Stimulated activated CD4-positive, alpha-beta T cell treated with anti-CD3 and anti-CD28 coated beads, Interleukin-1b, Interleukin-23, amount 100 ng/mL, for 24 hours (primary cell): ENCODE data around the gene MED7.
"Not testable (repeated sequence)": the region's sequence is repeated elsewhere in the genome, so short reads cannot be mapped to it uniquely, and the experiment has no call there.

Experiments
- DNase-seq, 4 experiments: peaks; one replicate each; pipeline ENCODE4 v3.0.0-alpha.2; 2020; ENCODE audit warnings: low read depth in 4 of 4, low spot score in 1 of 4

Gene MED7, protein sequence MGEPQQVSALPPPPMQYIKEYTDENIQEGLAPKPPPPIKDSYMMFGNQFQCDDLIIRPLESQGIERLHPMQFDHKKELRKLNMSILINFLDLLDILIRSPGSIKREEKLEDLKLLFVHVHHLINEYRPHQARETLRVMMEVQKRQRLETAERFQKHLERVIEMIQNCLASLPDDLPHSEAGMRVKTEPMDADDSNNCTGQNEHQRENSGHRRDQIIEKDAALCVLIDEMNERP

DNA sequence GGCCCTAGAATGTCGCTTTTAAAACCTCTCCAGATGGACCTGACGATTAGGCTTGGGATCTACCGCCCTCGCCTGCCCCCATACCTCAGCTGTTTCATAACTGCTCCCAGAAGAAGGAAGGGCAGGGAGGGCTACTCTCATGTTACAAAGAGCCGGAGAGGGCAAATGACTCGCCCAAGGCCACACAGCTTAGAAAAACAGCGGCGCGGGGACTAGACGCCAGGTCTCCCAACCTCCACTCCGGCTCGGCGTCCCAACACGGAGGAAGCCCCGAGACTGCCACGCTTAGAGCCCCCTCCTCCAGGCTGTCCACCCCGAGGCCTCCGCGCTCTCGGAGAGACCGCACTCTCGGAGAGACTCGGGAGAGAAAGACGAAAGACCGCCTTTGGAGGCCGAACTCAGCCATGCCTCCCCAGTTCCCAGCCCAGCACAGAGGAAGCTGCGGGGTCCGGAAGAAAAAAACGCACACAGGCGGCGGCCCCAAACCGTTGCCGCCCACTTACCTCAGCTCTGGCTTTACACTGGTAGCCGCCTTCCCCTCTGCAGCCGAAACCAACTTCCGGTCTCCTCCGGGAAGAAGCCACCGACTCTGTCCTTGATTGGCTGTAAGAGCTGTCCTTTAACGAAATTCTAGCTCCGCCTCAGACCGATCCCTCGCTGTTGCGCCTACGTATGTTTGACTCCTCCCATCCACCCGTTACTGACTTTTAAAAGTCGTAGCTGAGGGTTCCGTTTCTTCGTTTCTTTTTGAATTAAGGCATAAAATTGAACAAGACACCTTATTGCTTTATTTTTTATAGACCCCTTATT, at the start of gene MED7:
Gene MED7 (minus strand): TSS at position 549 of the 810 bp plus-strand sequence. CDS start 3,434 bp downstream, outside the sequence.
- DNase-seq, result peak; percentile 68 to 89 (median 74)

DNA sequence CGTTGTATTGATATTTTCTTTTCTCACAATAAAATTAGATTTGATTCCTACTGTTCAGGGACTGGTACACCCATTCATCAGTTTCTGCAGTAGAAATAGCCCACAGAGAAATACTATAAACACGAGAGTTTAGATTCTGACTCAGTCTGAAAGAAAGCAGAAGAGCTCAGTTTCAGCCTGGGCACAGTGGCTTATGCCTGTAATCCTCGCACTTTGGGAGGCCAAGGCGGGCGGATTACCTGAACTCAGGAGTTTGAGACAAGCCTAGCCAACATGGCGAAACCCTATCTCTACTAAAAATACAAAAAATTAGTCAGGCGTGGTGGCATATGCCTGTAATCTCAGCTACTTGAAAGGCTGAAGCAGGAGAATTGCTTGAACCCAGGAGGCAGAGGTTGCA, 46.6 kb upstream of the MED7 start:
- DNase-seq, result no peak

DNA sequence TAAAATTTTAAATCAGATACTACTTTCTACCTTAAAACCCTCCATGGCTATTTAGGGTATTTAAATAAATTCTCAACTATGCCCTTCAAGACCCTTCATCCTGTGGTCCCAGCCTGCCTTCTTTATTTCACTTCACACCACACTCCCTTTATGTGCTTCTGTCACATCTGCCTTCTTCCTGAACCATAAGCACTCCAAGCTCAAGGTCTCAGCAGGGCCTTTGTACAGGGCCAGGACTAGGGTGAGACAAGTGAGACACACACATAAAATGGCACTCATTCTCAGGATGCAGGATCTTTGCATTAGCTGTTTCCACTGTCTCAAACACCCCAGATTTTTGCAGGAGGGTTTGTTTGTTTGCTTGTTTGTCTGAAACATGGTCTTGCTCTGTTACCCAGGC, 45.6 kb upstream of the MED7 start:
- DNase-seq, result no peak

DNA sequence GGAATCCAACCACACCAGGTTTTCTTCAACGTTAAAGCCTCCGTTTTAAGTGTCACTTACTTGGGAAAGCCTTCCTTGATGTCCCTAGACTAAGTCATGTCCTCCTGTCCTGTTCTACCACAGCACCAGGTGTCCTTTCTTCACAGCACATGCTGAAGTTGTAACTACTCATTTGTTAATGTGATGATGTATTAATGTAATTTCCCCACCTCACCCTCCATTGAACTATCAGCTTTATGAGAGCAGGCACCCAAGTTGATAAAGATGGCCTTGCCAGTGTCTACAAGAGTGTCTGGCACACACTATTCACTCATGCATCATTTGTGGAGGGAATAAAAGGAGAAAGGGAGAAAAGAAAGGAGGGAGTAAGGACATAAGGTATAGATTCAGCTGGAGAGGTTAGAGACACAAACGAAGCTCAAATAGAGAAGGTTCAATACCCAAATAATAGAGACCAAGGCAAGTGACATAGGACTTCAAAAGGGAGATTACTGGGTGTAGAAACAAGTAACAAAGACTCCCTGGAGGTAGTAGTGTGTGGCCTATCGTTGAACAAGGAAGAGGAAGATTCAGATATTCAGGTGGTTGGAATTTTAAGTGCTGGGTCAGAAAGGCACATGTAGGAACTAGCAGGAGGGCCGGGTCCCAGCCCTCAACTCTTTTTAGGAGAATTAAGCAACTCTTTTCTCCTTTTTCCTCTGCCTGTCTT, 44.5 kb upstream of the MED7 start:
- DNase-seq, result no peak

DNA sequence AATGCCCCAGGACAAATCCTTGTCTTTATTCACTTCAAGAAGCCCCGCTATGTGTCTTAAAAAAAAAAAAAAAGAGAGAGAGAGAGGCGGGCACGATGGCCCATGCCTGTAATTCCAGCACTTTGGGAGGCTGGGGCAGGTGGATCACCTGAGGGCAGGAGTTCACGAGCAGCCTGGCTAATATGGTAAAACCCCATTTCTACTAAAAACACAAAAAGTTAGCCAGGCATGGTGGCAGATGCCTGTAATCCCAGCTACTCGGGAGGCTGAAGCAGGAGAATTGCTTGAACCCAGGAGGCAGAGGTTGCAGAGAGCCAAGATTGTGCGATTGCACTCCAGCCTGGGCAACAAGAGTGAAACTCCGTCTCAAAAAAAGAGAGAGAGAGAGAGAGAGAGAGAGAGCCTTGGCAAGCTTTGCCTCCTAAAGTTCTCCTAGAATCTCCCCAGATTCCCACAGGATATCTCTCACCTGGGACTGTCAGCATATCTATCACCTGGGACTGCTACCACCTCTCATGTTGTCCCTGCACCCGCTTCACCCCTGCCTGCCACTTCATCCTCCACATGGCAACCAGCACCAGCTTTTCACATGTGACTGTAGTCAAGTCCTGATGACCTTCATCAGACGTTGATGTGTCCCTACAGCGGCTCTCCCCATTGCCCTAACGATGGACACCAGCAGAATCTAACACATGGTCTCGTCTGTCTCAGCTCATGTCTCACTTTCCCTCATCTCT, 43.8 kb upstream of the MED7 start:
- no peak for DNase-seq

DNA sequence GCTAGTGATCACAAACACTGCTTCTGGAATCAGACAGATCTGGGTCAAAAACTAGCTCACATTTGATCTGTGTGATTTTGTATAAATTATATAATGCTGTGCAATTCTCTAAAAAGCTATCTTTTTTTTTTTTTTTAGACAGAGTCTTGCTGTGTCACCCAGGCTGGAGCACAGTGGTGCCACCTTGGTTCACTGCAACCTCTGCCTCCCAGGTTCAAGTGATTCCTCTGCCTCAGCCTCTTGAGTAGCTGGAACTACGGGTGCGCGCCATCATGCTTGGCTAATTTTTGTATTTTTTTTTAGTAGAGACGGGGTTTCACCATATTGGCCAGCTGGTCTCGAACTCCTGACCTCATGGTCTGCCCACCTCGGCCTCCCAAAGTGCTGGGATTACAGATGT, 42.5 kb upstream of the MED7 start:
- DNase-seq, result not testable (repeated sequence)

DNA sequence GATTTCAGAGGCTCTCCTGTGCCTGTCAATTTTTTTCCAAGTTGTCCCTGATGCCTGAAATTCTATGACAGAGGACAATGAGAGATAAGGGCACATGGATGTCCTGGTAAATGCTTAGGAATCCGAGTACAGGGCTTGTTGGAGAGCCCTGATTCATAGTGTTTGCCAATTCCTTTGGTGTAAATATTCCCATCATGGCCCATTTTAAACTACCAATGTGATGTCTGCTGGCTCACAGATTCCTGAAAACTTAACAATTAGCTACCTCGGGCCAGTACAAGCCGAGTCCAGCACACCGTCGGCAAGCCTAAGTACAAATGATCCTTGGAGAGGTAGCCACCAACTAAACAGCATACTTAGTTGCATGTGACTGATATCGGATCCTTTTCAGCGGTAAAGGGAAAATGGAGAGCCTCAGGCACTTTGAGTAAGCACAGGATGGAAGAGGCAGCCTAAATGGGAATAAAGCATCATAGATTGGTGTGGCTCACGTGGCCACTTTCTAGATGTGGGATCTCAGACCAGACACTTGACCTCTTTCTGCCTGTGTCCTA, 41.5 kb upstream of the MED7 start:
- DNase-seq, result no peak

DNA sequence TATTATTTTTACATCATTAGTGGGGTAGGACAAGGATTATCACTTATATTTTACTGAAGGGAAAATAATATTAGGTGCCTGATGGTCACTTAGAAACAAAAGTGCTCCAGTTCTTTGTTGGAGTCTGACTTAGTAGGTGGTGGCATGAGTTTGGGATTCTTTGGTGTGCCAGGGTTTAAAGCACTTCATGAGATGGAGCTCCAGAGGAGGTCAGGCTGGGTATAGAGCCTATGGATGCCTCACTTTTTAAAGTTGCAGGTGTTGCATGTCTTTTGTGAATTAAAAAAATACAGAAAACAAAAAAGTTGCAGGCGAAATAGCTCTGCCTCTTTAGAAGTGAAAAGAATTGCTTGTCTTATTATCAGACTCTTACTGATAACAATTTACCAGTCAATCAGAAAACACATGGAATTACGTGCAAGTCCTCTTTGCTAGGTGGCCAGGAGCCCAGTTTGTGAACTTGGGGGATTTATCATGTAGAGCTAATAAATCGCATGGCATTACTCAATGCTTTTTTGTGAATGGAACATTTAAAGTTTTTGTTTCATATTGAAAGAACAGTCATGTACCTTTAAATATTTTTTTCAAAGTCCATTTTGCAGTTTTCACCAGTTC, 39.6 kb upstream of the MED7 start:
- DNase-seq, result no peak

DNA sequence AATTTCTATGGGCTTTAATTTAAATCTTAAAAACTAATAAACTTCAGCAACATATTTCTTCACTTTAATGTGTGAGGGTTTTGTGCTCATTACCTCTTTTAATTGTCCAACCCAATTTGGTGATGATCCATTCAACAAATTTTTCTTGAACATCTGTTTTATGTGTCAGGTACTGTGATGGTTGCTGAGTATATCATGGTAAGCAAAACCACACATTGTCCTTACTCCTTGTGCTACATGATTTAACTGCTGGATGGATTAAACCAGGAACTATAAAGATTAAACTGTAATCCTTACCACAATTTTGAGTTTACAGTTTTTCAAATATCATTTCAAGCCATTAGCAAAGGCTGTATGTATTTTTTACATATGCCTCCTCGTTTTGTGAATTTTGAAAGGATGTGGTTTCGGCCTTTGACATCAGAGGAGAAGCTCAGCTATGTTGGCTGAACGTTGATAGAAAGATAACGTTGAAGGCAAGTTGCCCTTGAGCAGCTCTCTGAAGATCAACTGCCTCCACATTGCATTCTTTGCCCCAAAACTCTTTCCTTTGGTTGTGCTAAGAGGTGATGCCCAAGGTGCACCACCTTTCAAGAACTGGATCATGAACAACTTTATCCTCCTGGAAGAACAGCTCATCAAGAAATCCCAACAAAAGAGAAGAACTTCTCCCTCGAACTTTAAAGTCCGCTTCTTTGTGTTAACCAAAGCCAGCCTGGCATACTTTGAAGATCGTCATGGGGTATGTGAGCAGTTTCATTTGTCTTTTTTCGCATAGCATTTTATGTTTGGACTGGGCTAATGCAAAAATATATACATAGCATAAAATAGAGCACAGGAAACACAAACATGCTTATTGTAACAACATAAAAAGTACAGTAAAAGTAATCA, 38.0 kb upstream of the MED7 start, which contains the start of gene ITK:
Gene ITK (plus strand): TSS at position 467 of the 891 bp plus-strand sequence. CDS start 138 bp downstream, at position 605.
- no peak for DNase-seq

DNA sequence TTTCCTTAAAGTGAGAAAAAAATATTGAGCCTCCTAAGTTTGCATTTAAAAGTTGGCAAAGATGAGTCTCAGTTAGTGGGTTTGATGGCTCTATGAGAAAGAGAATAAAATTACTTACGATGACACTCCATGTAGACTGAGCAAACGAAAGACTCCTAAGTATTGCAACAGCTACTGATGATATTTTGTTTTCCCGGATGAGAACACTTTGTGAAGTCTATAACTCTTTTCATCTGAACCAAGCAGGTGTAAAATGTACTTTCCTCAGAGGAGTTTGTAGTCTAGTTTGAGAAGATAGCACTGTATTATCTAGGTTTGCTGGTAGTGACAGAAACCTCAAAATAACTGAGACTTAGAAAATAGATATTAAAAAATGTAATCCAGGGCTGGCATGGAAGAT, 36.3 kb upstream of the MED7 start:
- DNase-seq, result no peak

DNA sequence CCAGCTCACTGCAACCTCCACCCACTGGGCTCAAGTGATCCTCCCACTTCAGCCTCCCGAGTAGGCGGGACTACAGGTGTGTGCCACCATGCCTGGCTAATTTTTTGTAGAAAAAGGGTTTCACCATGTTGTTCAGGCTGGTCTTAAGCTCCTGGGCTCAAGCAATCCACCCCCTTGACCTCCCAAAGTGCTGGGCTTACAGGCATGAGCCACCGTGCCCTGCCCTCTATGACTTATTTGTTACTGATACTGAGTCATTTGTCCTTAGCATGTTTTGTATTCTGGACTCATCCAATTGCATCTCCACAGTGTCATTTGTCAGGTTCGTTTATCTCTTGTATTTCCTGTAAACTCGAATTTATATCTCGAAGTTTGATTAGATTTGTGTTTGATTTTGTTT, 35.3 kb upstream of the MED7 start:
- no peak for DNase-seq

DNA sequence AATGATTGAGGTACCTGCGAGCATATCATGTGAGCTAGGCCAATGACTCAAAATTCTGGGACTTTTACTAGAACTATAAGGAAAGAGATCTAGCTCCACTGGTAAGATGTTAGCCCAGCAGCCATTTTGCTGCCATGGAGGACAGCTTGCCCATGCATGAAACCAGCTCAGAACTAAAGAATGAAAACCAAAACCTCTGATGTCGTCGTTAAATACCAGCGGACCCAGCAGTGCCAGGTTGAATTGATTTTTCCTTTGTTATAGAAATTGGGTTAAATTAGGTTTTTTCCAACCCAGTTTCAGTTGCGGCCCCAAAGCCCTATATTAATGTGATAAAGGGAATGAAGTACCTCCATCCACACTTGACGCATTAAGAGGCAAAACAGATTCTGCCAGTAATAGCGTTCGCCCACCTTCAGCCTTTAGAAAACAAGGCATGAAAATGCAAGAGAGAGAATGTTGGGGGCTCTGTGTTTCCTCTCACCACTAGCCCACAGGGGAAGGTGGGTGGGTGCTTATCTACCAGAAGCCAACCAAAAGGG, 32.5 kb upstream of the MED7 start:
- no peak for DNase-seq

DNA sequence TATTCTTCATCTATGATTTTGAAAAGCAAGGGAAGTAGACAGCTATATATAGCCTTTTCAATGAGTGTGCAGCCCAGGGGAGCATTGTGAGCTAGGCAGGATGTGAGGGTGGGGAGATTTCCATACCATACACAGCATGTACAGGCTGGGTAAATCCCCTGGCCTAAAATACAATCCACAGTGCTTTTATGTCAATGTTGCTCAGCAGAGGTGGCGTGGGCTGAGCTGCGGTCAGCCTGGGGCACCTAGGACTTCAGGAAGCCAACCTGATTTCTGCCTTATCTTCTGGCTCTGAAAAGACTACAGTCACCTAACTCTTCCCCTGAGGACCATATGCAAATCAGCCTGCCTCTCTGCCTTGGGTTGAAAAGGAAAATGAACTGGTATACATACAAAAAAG, 29.7 kb upstream of the MED7 start:
- peak; percentile 57 to 84 (median 66) for DNase-seq

DNA sequence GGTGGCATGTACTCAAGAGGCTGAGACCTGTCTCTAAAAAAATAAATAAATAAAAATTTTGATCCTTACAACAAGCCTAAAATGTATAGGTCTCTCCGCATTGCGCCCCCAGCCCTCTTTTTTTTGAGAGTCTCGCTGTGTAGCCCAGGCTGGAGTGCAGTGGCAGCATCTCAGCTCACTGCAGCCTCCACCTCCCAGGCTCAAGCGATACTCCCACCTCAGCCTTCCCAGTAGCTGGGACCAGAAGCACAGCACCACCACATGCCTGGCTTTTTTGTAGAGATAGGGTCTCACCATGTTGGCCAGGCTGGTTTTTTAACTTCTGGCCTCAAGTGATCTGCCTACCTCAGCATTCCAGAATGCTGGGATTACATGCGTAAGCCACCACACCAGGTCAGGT, 25.6 kb upstream of the MED7 start:
- no peak for DNase-seq

DNA sequence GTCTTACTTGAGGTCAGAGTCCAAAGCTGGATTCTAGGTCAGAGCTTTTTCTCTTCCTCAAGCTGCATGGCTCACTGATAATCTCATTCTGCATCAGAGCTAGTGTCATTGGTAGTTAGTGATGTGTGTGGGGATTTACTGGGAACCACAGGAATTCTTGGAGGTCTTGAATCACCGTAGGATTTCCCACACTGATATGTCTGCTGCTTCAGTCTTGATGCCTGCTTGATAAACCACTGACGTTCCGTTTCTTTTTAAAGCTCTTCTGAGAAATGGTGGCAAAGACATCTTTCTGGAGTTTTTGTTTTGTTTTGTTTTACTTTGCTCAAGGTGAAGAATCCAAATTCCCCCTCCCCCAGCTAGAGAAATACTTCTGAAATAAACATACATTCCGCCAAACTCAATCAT, 24.6 kb upstream of the MED7 start:
- DNase-seq, result no peak

DNA sequence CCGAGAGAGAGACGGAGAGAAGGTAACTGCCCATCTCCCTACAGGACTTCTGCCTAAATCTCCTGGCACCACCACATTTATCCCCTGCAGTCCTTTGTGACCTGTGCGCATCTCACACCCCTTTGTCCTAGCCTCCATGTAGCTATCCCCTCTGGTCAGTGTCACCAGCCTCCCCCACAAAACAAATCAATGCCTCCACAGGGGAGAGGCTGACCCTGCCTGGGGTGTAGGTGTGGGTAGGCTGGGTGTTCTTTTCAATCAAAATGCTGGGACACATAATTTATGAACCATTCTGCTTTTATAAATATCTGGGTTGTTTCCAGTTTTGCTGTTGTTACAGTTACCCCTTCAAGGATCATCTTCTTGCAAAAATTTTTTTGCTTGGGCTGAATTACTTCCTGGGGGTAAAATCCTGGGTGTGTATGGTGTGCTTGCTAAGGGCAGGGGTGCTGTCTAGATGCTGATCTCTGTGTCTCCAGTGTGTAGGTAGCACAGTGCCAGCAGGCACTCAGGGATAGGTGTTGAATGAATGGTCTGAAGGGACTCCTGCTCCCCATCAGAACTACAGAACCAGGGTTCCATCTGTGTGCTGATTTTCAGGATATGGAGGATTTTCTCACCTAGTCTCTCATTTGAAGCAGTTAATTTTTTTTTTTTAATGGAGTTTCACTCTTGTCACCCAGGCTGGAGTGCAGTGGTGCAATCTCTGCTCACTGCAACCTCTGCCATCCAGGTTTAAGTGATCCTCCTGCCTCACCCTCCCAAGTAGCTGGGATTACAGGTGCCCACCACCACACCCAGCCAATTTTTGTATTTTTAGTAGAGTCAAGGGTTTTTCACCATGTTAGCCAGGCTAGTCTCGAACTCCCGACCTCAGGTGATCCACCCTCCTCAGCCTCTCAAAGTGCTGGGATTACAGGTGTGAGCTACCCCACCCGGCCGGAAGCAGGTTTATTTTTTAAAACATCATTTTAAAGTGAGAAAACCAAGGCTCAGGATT, 23.8 kb upstream of the MED7 start, which contains the start of gene GARIN3:
Gene GARIN3 (minus strand): TSS at position 51 of the 1,000 bp plus-strand sequence. CDS start 96 bp downstream, outside the sequence.
- DNase-seq, result no peak

DNA sequence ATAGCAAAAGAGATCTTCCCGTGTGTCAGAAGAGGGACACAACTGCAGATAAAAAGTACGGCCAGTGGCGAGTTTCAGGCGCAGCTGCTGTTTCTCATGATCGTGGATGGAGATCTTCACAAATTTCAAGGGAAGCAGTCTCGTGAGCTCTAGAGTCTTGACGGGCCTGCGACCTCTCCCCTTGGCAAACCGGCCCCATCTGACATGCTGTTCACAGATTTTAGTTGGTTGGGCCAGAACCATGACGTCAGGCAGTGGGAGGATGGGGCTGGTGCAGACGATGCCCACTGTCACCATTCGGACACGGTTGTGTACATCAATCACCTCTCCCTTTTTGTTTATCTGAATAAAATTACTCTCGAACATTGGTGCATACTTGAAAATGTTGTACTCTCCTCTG, 23.0 kb upstream of the MED7 start:
- DNase-seq, result no peak

DNA sequence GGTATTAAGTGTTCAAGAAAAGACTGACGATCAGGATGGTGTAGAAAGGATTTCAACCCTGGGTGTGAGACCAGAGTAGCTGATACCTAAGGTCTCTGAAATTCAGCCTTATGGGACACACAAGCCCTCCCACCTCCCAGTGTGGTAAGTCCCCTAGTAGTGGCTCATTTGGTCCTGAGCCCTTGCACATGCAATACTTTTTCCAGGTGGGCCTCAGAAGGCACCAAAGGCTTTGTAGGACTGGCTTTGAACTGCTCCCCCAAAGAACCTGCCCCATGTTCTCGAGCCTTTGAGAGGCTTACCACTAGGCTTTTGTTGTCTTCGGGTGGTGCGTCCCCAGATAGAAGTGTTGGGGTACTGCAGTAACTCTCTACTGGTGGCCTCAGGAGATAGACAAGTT, 22.6 kb upstream of the MED7 start:
- DNase-seq, result no peak
